CD4-positive, alpha-beta T cell treated with Interleukin-6 for 4 hours (primary cell): ENCODE results near the gene NPPA.
"Not testable (repeated sequence)": the region's sequence is repeated elsewhere in the genome, so short reads cannot be mapped to it uniquely, and the experiment has no call there.

ENCODE experiments used
- DNase-seq: peaks from one replicate; pipeline ENCODE4 v3.0.0-alpha.2; 2020; ENCODE audit warnings: mixed read lengths

NPPA gene

GRCh38 chr1:11805422-11806306, 41.9 kb downstream of the NPPA start, which contains the start of the genes CLCN6 and MTHFR:
Gene CLCN6, plus strand, starts transcription at chr1:11806191. Its CDS starts 72 bp downstream, at chr1:11806263.
Gene MTHFR, minus strand, starts transcription at chr1:11805964. Its CDS starts 2,848 bp downstream, at chr1:11803116.
- DNase-seq, result peak; percentile 99

DNA sequence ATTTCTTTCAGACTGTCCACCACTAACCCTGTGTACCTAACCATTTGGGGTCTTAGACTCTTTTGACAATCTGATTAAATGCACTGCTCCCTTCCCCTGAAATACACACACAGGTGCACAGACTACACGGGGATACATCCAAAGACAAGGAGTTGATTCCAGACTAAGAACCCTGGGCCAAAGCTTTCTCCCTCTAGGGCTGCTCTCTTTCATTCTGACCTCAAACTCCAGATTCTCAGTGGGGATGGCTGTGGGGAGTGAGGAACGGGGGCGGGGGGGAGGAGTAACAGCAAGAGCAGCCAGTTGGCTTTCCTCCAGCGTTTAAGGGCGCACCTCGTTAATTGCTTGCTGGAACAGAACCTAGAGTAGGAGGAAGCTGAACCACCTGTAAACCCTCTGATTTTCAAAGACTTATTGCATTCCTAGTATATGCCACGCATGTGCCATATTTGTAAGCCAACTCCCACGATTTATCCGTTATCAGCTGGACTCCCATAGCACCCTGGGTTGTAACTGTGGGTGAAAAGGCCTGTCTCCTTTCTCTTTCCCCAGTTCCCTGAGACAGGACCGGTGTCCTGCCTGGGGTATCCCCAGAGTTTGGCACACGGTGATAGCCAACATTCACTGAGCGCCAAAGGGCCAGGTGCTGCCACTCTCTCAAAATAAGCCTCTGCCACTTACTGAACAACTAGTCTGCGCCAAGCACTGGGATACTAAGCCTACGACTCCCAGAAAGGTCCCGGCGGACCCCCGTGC, 42.7 kb downstream of the NPPA start:
- peak; percentile 59 for DNase-seq

DNA sequence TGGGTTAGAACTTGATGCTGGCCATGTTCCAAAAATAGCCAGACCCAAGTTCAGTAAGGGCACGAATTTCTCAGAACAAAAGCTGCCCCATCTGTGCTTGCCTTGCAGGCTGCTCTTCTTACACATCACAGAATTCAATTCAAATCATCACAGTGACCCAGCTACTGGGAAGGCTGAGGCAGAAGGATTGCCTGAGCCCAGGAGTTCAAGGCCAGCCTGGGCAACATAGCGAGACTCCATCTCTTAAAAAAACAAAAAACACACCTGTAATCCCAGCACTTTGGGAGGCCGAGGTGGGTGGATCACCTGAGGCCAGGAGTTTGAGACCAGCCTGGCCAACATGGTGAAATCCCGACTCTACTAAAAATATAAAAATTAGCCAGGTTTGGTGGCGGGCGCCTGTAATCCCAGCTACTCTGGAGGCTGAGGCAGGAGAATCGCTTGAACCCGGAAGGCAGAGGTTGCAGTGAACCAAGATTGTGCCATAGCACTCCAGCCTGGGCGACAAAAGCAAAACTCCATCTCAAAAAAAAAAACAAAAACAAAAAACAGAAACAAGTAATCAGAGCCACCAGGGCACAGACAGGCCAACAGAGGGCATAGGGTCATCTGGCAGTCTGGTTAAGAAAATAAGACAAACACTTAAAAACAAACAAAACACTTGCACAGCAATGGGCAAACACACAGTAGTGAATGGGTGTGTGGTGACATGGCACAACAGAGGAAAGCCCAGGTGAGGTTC, 43.5 kb downstream of the NPPA start:
- DNase-seq, result not testable (repeated sequence)

GRCh38 chr1:11802973-11803885, 44.4 kb downstream of the NPPA start:
- DNase-seq, result peak; percentile 88

DNA sequence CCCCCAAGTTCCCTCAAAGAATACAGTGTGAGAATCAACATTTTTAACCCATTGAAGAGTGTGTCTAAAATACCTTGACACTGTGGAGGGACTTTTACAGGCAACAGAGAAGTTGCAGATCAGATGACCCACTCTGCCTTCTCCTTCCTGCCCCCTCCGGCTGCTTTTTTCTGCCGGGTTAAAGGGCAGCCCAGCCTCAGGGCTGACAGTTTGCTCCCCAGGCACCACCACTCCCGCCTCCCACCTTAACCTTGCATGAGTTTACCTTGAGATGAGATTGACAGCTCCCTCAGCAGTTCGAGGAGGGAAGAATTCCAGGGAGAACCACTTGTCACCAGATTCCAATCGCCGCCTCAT, 45.0 kb downstream of the NPPA start:
- no peak for DNase-seq

DNA sequence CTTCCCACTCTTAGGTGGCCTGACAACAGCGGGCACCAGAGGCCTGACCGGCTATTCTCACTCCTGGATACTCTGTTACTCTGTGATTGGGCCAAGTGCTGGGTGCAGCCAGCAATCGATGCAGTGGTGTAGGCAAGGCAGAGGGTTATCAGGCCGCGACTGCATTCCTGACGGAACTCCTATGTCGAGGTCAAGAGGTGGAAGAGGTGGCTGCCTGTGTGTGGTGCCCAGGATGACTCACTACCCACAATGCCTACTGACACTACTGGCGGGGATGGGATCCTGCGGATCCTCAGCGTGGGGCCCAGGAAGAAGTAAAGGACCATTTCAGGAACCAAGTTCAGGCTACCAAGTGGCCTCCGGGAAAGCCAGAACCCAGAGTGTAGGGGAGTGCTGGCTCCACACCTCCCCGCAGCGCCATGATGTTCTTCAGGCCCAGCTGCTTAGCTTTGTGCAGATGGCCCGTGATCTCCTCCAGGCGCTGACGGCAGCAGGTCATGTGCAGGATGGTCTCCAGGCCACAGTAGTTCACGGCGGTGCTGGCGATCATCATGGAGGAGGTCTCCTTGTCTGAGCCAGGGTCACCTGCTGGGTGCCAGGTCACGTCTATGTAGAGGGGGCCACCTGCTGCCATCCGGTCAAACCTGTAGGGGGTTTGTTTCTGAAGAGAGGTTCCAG, 46.7 kb downstream of the NPPA start:
- DNase-seq, result no peak

- no peak for DNase-seq
These were observed 47.2 kb downstream of the NPPA start for GRCh38 chr1:11800391-11800755.

DNA sequence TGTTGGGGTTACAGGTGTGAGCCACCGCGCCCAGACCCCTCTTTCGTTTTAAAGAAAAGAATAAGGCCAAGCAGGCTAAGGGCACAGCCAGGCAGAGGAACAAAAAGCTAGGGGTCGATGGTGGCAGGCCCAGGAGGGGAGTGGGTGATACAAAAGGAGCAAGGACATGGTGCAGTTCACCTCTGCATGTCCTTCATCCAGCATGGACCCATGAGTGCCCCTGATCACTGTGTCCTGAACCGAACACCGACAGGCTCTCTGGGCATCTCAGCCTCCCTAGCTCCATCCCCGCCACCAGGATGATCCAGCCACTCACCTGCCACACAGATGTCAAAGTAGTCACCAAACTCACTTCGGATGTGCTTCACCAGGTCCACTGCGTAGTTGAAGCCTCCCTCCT, 47.7 kb downstream of the NPPA start:
- no peak for DNase-seq

DNA sequence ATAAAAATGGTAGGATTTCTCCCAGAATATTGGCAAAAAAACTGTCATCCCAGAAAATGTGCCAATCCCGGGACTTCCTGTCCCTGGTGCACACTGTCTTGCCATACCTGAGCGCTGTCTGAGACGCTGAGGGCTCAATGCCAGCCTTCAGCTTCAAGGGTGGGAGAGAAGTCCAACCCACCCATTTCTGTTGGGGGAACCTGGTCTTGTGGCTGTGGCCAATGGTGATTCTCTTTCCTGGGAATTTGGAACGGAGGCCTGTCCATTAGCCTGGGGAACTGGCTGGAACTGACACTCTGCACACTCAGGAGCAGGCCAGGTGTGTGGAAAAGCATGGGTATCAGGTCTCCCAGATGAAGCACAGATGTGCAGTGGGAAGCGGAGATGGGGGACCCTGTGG, 48.5 kb downstream of the NPPA start:
- DNase-seq, result no peak

GRCh38 chr1:11797525-11798216, 49.9 kb downstream of the NPPA start:
- DNase-seq, result no peak

DNA sequence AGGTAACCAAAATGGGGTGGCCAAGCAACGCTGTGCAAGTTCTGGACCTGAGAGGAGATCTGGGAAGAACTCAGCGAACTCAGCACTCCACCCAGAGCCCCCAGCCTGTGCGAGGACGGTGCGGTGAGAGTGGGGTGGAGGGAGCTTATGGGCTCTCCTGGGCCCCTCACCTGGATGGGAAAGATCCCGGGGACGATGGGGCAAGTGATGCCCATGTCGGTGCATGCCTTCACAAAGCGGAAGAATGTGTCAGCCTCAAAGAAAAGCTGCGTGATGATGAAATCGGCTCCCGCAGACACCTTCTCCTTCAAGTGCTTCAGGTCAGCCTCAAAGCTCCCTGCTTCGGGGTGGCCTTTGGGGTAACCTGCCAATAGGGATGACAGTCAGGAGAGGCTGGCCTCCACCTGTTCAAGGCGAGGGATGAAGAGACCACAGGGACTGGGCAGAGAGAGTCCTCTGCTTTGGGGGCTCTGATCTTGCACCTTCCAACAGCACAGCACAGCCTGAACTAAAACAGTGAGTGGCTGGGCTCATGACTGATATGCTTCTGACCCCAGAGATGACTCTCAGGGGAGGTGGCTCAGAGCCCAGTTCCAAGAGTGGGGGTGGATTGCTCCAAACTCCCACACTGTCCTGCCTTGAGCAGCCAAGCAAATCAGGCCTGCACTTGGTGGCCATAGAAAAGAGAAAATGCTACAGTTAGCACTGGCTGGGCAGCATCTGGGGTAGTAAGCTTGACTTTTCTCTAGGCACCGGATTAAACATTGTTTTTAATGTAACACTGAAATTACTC, 51.4 kb downstream of the NPPA start:
- DNase-seq, result no peak
